Kidney (tissue), 14 donors: Measurements from ENCODE around the gene JAZF1. TPM values are rescaled to one million over a fixed set of nuclear protein-coding genes. Genes with fewer than 3 reads are reported as not detected.

Source experiments
- DNase-seq, 5 donors: peaks; one replicate each; pipeline ENCODE4 v3.0.0-alpha.2; 2013 to 2020
- FAIRE-seq: peaks from 2 replicates; lab custom pipeline; 2012; peaks lifted over from hg19 to GRCh38; lab: Jason Lieb, UNC
- H3K27ac ChIP-seq, 2 donors: one replicate each; pipeline ENCODE4 v1.7.0; 2013; ENCODE audit warnings: low read depth in 2 of 2, low read length in 2 of 2, inconsistent platforms in 1 of 2
- H3K27me3 ChIP-seq: one replicate; pipeline ENCODE4 v1.7.1; 2013; ENCODE audit warnings: low read length, inconsistent platforms; ENCODE audit not compliant: control insufficient read depth, insufficient read depth
- H3K36me3 ChIP-seq, 3 donors: one replicate each; pipeline versions ENCODE4 v1.7.0 to v1.7.1; 2013; ENCODE audit warnings: low read length in 3 of 3, control low read depth in 1 of 3, inconsistent platforms in 1 of 3; ENCODE audit not compliant: insufficient read depth in 3 of 3, control insufficient read depth in 2 of 3
- H3K4me1 ChIP-seq, 3 donors: one replicate each; pipeline versions ENCODE4 v1.7.0 to v1.7.1; 2013; ENCODE audit warnings: low read length in 3 of 3, inconsistent platforms in 1 of 3, low read depth in 1 of 3; ENCODE audit not compliant: control insufficient read depth in 2 of 3, insufficient read depth in 2 of 3
- H3K4me3 ChIP-seq, 3 donors: one replicate each; pipeline versions ENCODE4 v1.7.0 to v1.8.1; 2013; ENCODE audit warnings: low read length in 3 of 3, control low read depth in 1 of 3, inconsistent platforms in 1 of 3
- H3K9ac ChIP-seq, 3 donors: one replicate each; pipeline versions ENCODE4 v1.7.0 to v1.7.1; 2013; ENCODE audit warnings: low read length in 3 of 3, control low read depth in 1 of 3, inconsistent platforms in 1 of 3
- H3K9me3 ChIP-seq, 3 donors: one replicate each; pipeline versions ENCODE4 v1.7.0 to v1.7.1; 2013; ENCODE audit warnings: low read length in 3 of 3, control low read depth in 1 of 3, inconsistent platforms in 1 of 3; ENCODE audit not compliant: control insufficient read depth in 2 of 3, insufficient read depth in 1 of 3
- CTCF ChIP-seq: IDR thresholded peaks from 3 replicates; pipeline ENCODE4 v1.5.1; 2012; ENCODE audit warnings: mild to moderate bottlenecking, moderate library complexity, borderline replicate concordance; ENCODE audit not compliant: insufficient read depth; ENCODE audit errors: extremely low read depth
- intact Hi-C: fragments of 100-400 bp; cut with DNase I; formaldehyde crosslinking; loops from one replicate; pipeline ENCODE4 v1.11.1; 2022
- polyA plus RNA-seq: library from polyadenylated mRNA; stranded (reverse); fragments of 350-450 nt; fragmentation: Illumina TruSeq; extraction: RNeasy Lipid Tissue Mini Kit (QIAGEN cat#74804); gene quantifications from one replicate; pipeline ENCODE4 v1.2.3, GENCODE V29; 2014; ENCODE audit warnings: low read depth, low replicate concordance; ENCODE audit not compliant: insufficient read depth
- total RNA-seq: library from RNA; stranded (reverse); fragmentation: NEBNext Ultra II Directional; extraction: Animal tissue kit (Norgen Biotek cat#: 25700); gene quantifications from one replicate; pipeline ENCODE4 v1.2.1, GENCODE V29; 2021
- donor health status: control.
- donor health status: control.
- donor health status: control.
- donor health status: control.
- donor health status: control.
- donor health status: DM: yes; HTN: yes; CAD: no.
- donor health status: Normal renal cell carcinoma (clear cell type).

The JAZF1 gene
- total and polyA plus RNA-seq, 2 donors from 2014 or later, result 5.7 to 13.1 TPM

GRCh38 chr7:28203508-28204240 is 23.1 kb upstream of the JAZF1 start:
- no peak overlapping the region for H3K27ac ChIP-seq
- no peaks in the 10 kb centered on the region for H3K9me3 ChIP-seq
- no peaks in the 10 kb centered on the region for H3K27me3 ChIP-seq
- FAIRE-seq, result no peak
- H3K4me3 ChIP-seq, result no peak overlapping the region
- no peak for DNase-seq
- no peak for TF ChIP-seq CTCF
- H3K9ac ChIP-seq, result no peak overlapping the region
- H3K4me1 ChIP-seq, result no peaks in the 10 kb centered on the region
- intact Hi-C loops, result no loop called here
- H3K36me3 ChIP-seq, result no peaks in the 10 kb centered on the region

- no peak for FAIRE-seq
- no peaks in the 10 kb centered on the region for H3K27me3 ChIP-seq
- no peak overlapping the region for H3K9ac ChIP-seq
- DNase-seq, result no peak
- H3K36me3 ChIP-seq, result no peaks in the 10 kb centered on the region
- intact Hi-C loops, result no loop called here
- no peak for TF ChIP-seq CTCF
- no peak overlapping the region for H3K27ac ChIP-seq
- no peaks in the 10 kb centered on the region for H3K9me3 ChIP-seq
- H3K4me1 ChIP-seq, result no peaks in the 10 kb centered on the region
- no peak overlapping the region for H3K4me3 ChIP-seq
These were observed 21.6 kb upstream of the JAZF1 start for GRCh38 chr7:28202222-28202621.

GRCh38 chr7:28201131-28201530 is 20.5 kb upstream of the JAZF1 start:
- Histone ChIP-seq H3K4me1 (no peaks in the 10 kb centered on the region), H3K27ac (no peak overlapping the region), H3K4me3 (no peak overlapping the region), H3K27me3 (no peaks in the 10 kb centered on the region), H3K36me3 (no peaks in the 10 kb centered on the region), H3K9me3 (no peaks in the 10 kb centered on the region), H3K9ac (no peak overlapping the region)
- FAIRE-seq (no peak), DNase-seq (no peak)
- TF ChIP-seq CTCF, result no peak
- intact Hi-C loops, result no loop called here
